Tibial nerve (tissue), 4 donors: ENCODE measurements around the gene MAG. TPM values are rescaled to one million over a fixed set of nuclear protein-coding genes. Genes with fewer than 3 reads are reported as not detected.

Experiments
- DNase-seq, 2 donors: peaks; one replicate each; pipeline ENCODE4 v3.0.0-alpha.2; 2019; ENCODE audit warnings: low spot score in 2 of 2
- H3K27ac ChIP-seq, 4 donors: fragments of 200-600 bp; sonication (generic) in 3 of 4; one replicate each; pipeline ENCODE4 v1.5.1; 2017 to 2019; ENCODE audit warnings: mild to moderate bottlenecking in 1 of 4
- H3K27me3 ChIP-seq, 2 donors: fragments of 200-600 bp; sonication (generic) in 1 of 2; one replicate each; pipeline versions ENCODE4 v1.5.1 to v1.6.0; 2017 to 2019
- H3K36me3 ChIP-seq, 3 donors: fragments of 200-600 bp; sonication (generic); one replicate each; pipeline ENCODE4 v1.5.1; 2018 to 2019
- H3K4me1 ChIP-seq, 4 donors: fragments of 200-600 bp; sonication (generic) in 3 of 4; one replicate each; pipeline ENCODE4 v1.5.1; 2017 to 2019
- H3K4me3 ChIP-seq, 4 donors: fragments of 200-600 bp; sonication (generic) in 3 of 4; one replicate each; pipeline ENCODE4 v1.5.1; 2017 to 2019; ENCODE audit warnings: mild to moderate bottlenecking in 1 of 4, moderate library complexity in 1 of 4
- H3K9me3 ChIP-seq, 4 donors: fragments of 200-600 bp; sonication (generic) in 3 of 4; one replicate each; pipeline ENCODE4 v1.5.1; 2017 to 2019
- CTCF ChIP-seq, 5 experiments: fragments of 200-600 bp in 3 of 5; fragments of 450-650 bp in 2 of 5; sonication (generic) in 3 of 5; IDR thresholded peaks; one replicate each; pipeline ENCODE4 v1.5.1; 2016 to 2019; ENCODE audit warnings: antibody characterized with exemption in 5 of 5, mild to moderate bottlenecking in 3 of 5, moderate library complexity in 2 of 5
- EP300 ChIP-seq, 2 donors: sonication (generic); formaldehyde crosslinking; IDR thresholded peaks; one replicate each; pipeline ENCODE4 v1.6.1; 2017; ENCODE audit warnings: antibody characterized with exemption in 2 of 2, mild to moderate bottlenecking in 1 of 2
- POLR2A ChIP-seq, 2 donors: fragments of 450-650 bp; IDR thresholded peaks; one replicate each; pipeline ENCODE4 v1.6.1; 2017; ENCODE audit warnings: antibody characterized with exemption in 2 of 2, mild to moderate bottlenecking in 2 of 2, moderate library complexity in 2 of 2
- WGBS, 2 donors: methylation state at CpG; one replicate each; pipeline ENCODE4 v1.1.5; 2018; 5-methylcytosine and 5-hydroxymethylcytosine counted together
- total RNA-seq, 4 donors: library from RNA; depleted of rRNA; stranded (reverse); fragments of >200 nt; gene quantifications; one replicate each; pipeline ENCODE4 v1.1.0, GENCODE V29; 2016

Gene MAG
- total RNA-seq, 4 donors from 2014 or later, result 31.8 to 49.6 (median 38.4) TPM

- no peak for DNase-seq
- 70 to 81% methylated on average over 6 of the region's 6 CpGs for whole genome bisulfite sequencing, 2 donors
- TF ChIP-seq POLR2A (IDR thresholded peaks at IDR 0.05) (no peak), CTCF (IDR thresholded peaks at IDR 0.05) (no peak), EP300 (IDR thresholded peaks at IDR 0.05) (no peak)
- Histone ChIP-seq H3K27ac (no peak overlapping the region), H3K4me1 (peaks cover 0 to 37% (median 5%) of the 10 kb centered on the region in 4 donors), H3K36me3 (no peaks in the 10 kb centered on the region), H3K4me3 (no peak overlapping the region), H3K27me3 (peaks cover 0 to 17% of the 10 kb centered on the region in 2 donors), H3K9me3 (no peaks in the 10 kb centered on the region)
Observed at GRCh38 chr19:35305181-35305580, 13.2 kb downstream of the MAG start.

GRCh38 chr19:35306473-35307246, 14.7 kb downstream of the MAG start:
- Histone ChIP-seq H3K4me3 (no peak overlapping the region), H3K4me1 (peaks cover 0 to 41% (median 5%) of the 10 kb centered on the region in 4 donors), H3K27me3 (peaks cover 0 to 6% of the 10 kb centered on the region in 2 donors), H3K27ac (no peak overlapping the region), H3K36me3 (peaks cover 0 to 2% (median 0%) of the 10 kb centered on the region in 3 donors), H3K9me3 (no peaks in the 10 kb centered on the region)
- DNase-seq, result no peak
- WGBS, 2 donors, result 85 to 86% methylated on average over 20 of the region's 20 CpGs
- TF ChIP-seq EP300 (IDR thresholded peaks at IDR 0.05), result no peak
- no peak for TF ChIP-seq POLR2A (IDR thresholded peaks at IDR 0.05)
- TF ChIP-seq CTCF (IDR thresholded peaks at IDR 0.05), result no peak

- H3K9me3 ChIP-seq, result no peaks in the 10 kb centered on the region
- H3K36me3 ChIP-seq, result peaks cover 0 to 9% (median 0%) of the 10 kb centered on the region in 3 donors
- TF ChIP-seq CTCF (IDR thresholded peaks at IDR 0.05), result no peak
- TF ChIP-seq POLR2A (IDR thresholded peaks at IDR 0.05), result no peak
- TF ChIP-seq EP300 (IDR thresholded peaks at IDR 0.05), result no peak
- H3K4me3 ChIP-seq, result no peak overlapping the region
- H3K27ac ChIP-seq, result peak overlapping the region in 2 of 4 donors; percentile 32 to 38
- 32 to 40% methylated on average over 10 of the region's 10 CpGs for WGBS, 2 donors
- no peak for DNase-seq
- no peaks in the 10 kb centered on the region for H3K27me3 ChIP-seq
- peaks cover 0 to 48% (median 5%) of the 10 kb centered on the region in 4 donors for H3K4me1 ChIP-seq
Observed at GRCh38 chr19:35307931-35308330, 16.0 kb downstream of the MAG start.

GRCh38 chr19:35308910-35309309, 16.9 kb downstream of the MAG start:
- H3K9me3 ChIP-seq, result no peaks in the 10 kb centered on the region
- H3K4me1 ChIP-seq, result peaks cover 0 to 48% (median 5%) of the 10 kb centered on the region in 4 donors
- no peak for DNase-seq
- TF ChIP-seq EP300 (IDR thresholded peaks at IDR 0.05), result no peak
- TF ChIP-seq CTCF (IDR thresholded peaks at IDR 0.05), result no peak
- TF ChIP-seq POLR2A (IDR thresholded peaks at IDR 0.05), result no peak
- H3K27me3 ChIP-seq, result no peaks in the 10 kb centered on the region
- H3K36me3 ChIP-seq, result peaks cover 0 to 9% (median 0%) of the 10 kb centered on the region in 3 donors
- 71 to 73% methylated on average over 7 of the region's 7 CpGs for WGBS, 2 donors
- peak overlapping the region in 2 of 4 donors; percentile 10 to 68 for H3K27ac ChIP-seq
- H3K4me3 ChIP-seq, result no peak overlapping the region
